PC-3 (cell line): Measurements from ENCODE around the gene TNFAIP6. TPM values are rescaled to one million over a fixed set of nuclear protein-coding genes. Genes with fewer than 3 reads are reported as not detected.

ENCODE experiments used
- ATAC-seq: fragments of 200-7000 bp; cut with Tn5 transposase; 2 replicates; pipeline ENCODE4 v1.9.1; 2020; ENCODE audit warnings: mild to moderate bottlenecking, moderate library complexity
- BruUV-seq: library from RNA; stranded (reverse); fragments of 400-500 nt; replicated peaks from 2 replicates; lab custom pipeline; 2021; lab: Mats Ljungman, UMichigan
- CTCF ChIA-PET: fragments of 300-600 bp; sonication (Branson Sonifier 250); formaldehyde crosslinking; loops from one replicate; lab custom pipeline; 2022; ENCODE audit warnings: antibody characterized with exemption; lab: Charles Lee
- POLR2A ChIA-PET: fragments of 300-600 bp; sonication (Branson Sonifier 250); formaldehyde crosslinking; loops from one replicate; lab custom pipeline; 2022; ENCODE audit warnings: antibody characterized with exemption; ENCODE audit not compliant: unreplicated experiment; lab: Charles Lee
- DNase-seq: peaks from one replicate; pipeline ENCODE4 v3.0.0-alpha.2; 2015
- H2AFZ ChIP-seq: fragments of 300-600 bp; sonication (generic); 2 replicates; pipeline ENCODE4 v1.6.0; 2016; ENCODE audit warnings: antibody characterized with exemption, low read length
- H3F3A ChIP-seq: fragments of 300-600 bp; sonication (generic); one replicate; pipeline ENCODE4 v1.6.0; 2017; ENCODE audit warnings: antibody characterized with exemption, low read length, control low read depth, mild to moderate bottlenecking; ENCODE audit not compliant: unreplicated experiment
- H3K27ac ChIP-seq: fragments of 300-600 bp; sonication (generic); 2 replicates; pipeline ENCODE4 v1.5.1; 2016; ENCODE audit warnings: mild to moderate bottlenecking, low read length
- H3K27me3 ChIP-seq: fragments of 300-600 bp; sonication (generic); 2 replicates; pipeline ENCODE4 v1.6.1; 2016; ENCODE audit warnings: low read length, mixed read lengths
- H3K36me3 ChIP-seq: fragments of 300-600 bp; sonication (generic); 2 replicates; pipeline ENCODE4 v1.6.1; 2016; ENCODE audit warnings: low read depth, mixed run types, low read length, mixed read lengths
- H3K4me1 ChIP-seq: fragments of 300-600 bp; sonication (generic); 2 replicates; pipeline ENCODE4 v1.5.1; 2016; ENCODE audit warnings: low read length; ENCODE audit not compliant: insufficient read depth
- H3K4me2 ChIP-seq: fragments of 300-600 bp; sonication (generic); 2 replicates; pipeline ENCODE4 v1.6.0; 2016; ENCODE audit warnings: low read length
- H3K4me3 ChIP-seq: fragments of 300-600 bp; sonication (generic); 2 replicates; pipeline ENCODE4 v1.5.1; 2016; ENCODE audit warnings: mild to moderate bottlenecking, low read length, mixed read lengths
- H3K79me2 ChIP-seq: fragments of 300-600 bp; sonication (generic); 2 replicates; pipeline ENCODE4 v1.6.1; 2017; ENCODE audit warnings: low read length, mixed read lengths
- H3K9ac ChIP-seq: fragments of 300-600 bp; sonication (generic); 2 replicates; pipeline ENCODE4 v1.6.0; 2016; ENCODE audit warnings: mild to moderate bottlenecking, low read length
- H3K9me2 ChIP-seq: fragments of 300-600 bp; sonication (generic); replicated peaks from 2 replicates; pipeline ENCODE4 v1.6.1; 2016; ENCODE audit warnings: mixed run types, low read length, mixed read lengths
- H3K9me3 ChIP-seq: fragments of 300-600 bp; sonication (generic); 2 replicates; pipeline ENCODE4 v1.6.1; 2016; ENCODE audit warnings: low read length, mixed read lengths
- H4K20me1 ChIP-seq: fragments of 300-600 bp; sonication (generic); 2 replicates; pipeline ENCODE4 v1.6.1; 2016; ENCODE audit warnings: low read length, mixed read lengths
- EZH2 ChIP-seq: fragments of 300-600 bp; sonication (generic); IDR thresholded peaks from one replicate; pipeline ENCODE4 v1.6.1; 2017; ENCODE audit warnings: antibody characterized with exemption, mild to moderate bottlenecking, low read length; ENCODE audit not compliant: unreplicated experiment
- EZH2phosphoT487 ChIP-seq: fragments of 300-600 bp; sonication (generic); IDR thresholded peaks from 2 replicates; pipeline ENCODE4 v1.6.1; 2018; ENCODE audit warnings: mild to moderate bottlenecking, antibody characterized with exemption, low read length, borderline replicate concordance
- intact Hi-C: fragments of 100-400 bp; cut with micrococcal nuclease; formaldehyde crosslinking; loops from 2 replicates; pipeline ENCODE4 v1.9.0; 2023
- total RNA-seq: library from RNA; depleted of rRNA; stranded (reverse); fragments of >200 nt; gene quantifications from 2 replicates; pipeline ENCODE4 v1.2.3, GENCODE V29; 2014
- TF ChIP-seq, protein P1 (sequence below): fragments of 300-600 bp; sonication (generic); conservative IDR thresholded peaks from 2 replicates; pipeline ENCODE4 v1.5.1; 2017; ENCODE audit warnings: antibody characterized with exemption, low read depth, mild to moderate bottlenecking, low read length

The TNFAIP6 gene
- total RNA-seq, 1 experiment from 2014 or later: not detected

- ChIA-PET CTCF (no interaction called here), POLR2A (no interaction called here)
- Histone ChIP-seq H3K4me3 (no peak overlapping the region), H2AFZ (no peak overlapping the region), H3K4me2 (no peak overlapping the region), H4K20me1 (no peaks in the 10 kb centered on the region), H3K27me3 (no peaks in the 10 kb centered on the region), H3K9me2 (no peaks in the 10 kb centered on the region), H3K27ac (no peak overlapping the region), H3K9ac (no peak overlapping the region), H3K4me1 (no peaks in the 10 kb centered on the region), H3K79me2 (peaks cover 7% of the 10 kb centered on the region), H3K9me3 (no peaks in the 10 kb centered on the region), H3K36me3 (no peaks in the 10 kb centered on the region), H3F3A (no peaks in the 10 kb centered on the region)
- no peak for DNase-seq
- TF ChIP-seq, protein P1, sequence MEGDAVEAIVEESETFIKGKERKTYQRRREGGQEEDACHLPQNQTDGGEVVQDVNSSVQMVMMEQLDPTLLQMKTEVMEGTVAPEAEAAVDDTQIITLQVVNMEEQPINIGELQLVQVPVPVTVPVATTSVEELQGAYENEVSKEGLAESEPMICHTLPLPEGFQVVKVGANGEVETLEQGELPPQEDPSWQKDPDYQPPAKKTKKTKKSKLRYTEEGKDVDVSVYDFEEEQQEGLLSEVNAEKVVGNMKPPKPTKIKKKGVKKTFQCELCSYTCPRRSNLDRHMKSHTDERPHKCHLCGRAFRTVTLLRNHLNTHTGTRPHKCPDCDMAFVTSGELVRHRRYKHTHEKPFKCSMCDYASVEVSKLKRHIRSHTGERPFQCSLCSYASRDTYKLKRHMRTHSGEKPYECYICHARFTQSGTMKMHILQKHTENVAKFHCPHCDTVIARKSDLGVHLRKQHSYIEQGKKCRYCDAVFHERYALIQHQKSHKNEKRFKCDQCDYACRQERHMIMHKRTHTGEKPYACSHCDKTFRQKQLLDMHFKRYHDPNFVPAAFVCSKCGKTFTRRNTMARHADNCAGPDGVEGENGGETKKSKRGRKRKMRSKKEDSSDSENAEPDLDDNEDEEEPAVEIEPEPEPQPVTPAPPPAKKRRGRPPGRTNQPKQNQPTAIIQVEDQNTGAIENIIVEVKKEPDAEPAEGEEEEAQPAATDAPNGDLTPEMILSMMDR: no peak
- no peak for TF ChIP-seq EZH2
- no peak for TF ChIP-seq EZH2phosphoT487
- intact Hi-C loops: no loop called here
- no TSS peak for BruUV-seq
- no peak for ATAC-seq
Measured at GRCh38 chr2:151405376-151405775, 48.0 kb downstream of the TNFAIP6 start.

- Histone ChIP-seq H3K4me2 (no peak overlapping the region), H2AFZ (no peak overlapping the region), H3K9ac (no peak overlapping the region), H3K9me3 (no peaks in the 10 kb centered on the region), H4K20me1 (no peaks in the 10 kb centered on the region), H3K9me2 (no peaks in the 10 kb centered on the region), H3F3A (no peaks in the 10 kb centered on the region), H3K27me3 (no peaks in the 10 kb centered on the region), H3K4me3 (no peak overlapping the region), H3K27ac (no peak overlapping the region), H3K79me2 (peaks cover 26% of the 10 kb centered on the region), H3K36me3 (peaks cover 7% of the 10 kb centered on the region; the same call in 1 of the 2 replicates), H3K4me1 (0 out of 2 replicates have a peak, but pooled peaks cover 7% of the 10 kb centered on the region)
- BruUV-seq: no TSS peak
- ATAC-seq: no peak
- DNase-seq: no peak
- TF ChIP-seq EZH2phosphoT487: no peak
- no peak for TF ChIP-seq EZH2
- TF ChIP-seq, protein P1: no peak
- CTCF ChIA-PET: no interaction called here
- intact Hi-C loops: no loop called here
- POLR2A ChIA-PET: no interaction called here
Measured at GRCh38 chr2:151407281-151407680, 49.9 kb downstream of the TNFAIP6 start.

DNA sequence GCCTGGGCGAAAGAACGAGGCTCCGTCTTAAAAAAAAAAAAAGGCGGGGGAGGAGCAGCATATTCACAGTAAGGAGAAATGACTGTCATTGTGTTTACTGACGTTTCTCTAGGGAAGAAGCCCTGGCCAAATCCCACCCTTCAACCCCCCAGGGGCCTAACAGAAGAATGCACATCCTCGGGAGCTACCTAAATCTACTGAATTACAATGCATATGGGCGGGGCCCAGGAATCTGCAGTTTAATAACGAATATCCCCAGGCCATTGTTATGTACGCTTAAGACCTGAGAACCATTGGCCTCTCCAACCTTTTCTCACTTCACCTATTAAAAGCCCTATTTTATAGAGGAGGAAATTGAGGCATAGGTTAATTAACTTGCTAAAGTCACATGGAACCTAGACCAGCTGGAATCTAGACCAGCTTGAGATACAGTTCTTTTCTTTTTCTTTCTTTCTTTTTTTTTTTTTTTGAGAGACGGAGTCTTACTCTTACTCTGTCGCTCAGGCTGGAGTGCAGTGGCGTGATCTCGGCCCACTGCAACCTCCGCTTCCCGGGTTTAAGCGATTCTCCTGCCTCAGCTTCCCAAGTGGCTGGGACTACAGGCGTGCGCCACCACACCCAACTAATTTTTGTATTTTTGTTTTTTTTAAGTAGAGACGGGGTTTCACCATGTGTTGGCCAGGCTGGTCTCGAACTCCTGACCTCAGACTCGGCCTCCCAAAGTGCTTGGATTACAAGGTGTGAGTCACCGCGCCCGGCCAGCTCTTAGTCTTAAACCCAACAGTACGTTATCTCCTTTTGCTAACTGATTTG, 51.6 kb downstream of the TNFAIP6 start:
- ChIA-PET POLR2A (interaction anchor here (0.6 kb wide), 2 partner anchors 61 to 1611 kb away, joined by 3 to 5 read pairs; no protein-coding TSS in a partner anchor), CTCF (no interaction called here)
- H3K9me2 ChIP-seq: no peaks in the 10 kb centered on the region
- intact Hi-C loops: loop anchor here (2.0 kb wide), 1 partner anchor 118 kb away; no protein-coding TSS in a partner anchor
- no peak for ATAC-seq
- 0 out of 2 replicates have a peak, but pooled peaks cover 7% of the 10 kb centered on the region for H3K4me1 ChIP-seq
- no peaks in the 10 kb centered on the region for H3K27me3 ChIP-seq
- H3K9ac ChIP-seq: no peak overlapping the region
- H3K79me2 ChIP-seq: peaks cover 44% of the 10 kb centered on the region
- H2AFZ ChIP-seq: peak overlapping the region; percentile 89
- H3K9me3 ChIP-seq: no peaks in the 10 kb centered on the region
- TF ChIP-seq, protein P1: no peak
- TF ChIP-seq EZH2 (no peak), EZH2phosphoT487 (no peak)
- H4K20me1 ChIP-seq: no peaks in the 10 kb centered on the region; the same call in 1 of the 2 replicates
- peak overlapping the region; percentile 77 for H3K27ac ChIP-seq
- no peaks in the 10 kb centered on the region for H3F3A ChIP-seq
- peak overlapping the region; percentile 100 for H3K4me3 ChIP-seq
- no peak for DNase-seq
- peak overlapping the region; percentile 90 for H3K4me2 ChIP-seq
- H3K36me3 ChIP-seq: peaks cover 23% of the 10 kb centered on the region; the same call in 1 of the 2 replicates
- BruUV-seq: no TSS peak
